ENCODE data around the gene CAMK2B.

CAMK2B gene

GRCh38 chr7:44308596-44309270 is 16.7 kb downstream of the CAMK2B start:
- DNase-seq: no peak

- DNase-seq: no peak
Observed at GRCh38 chr7:44307905-44308595, 17.3 kb downstream of the CAMK2B start.

GRCh38 chr7:44307301-44307900 is 18.0 kb downstream of the CAMK2B start:
- DNase-seq: no peak

- DNase-seq: no peak
Observed at GRCh38 chr7:44306606-44307005, 18.8 kb downstream of the CAMK2B start.

DNA sequence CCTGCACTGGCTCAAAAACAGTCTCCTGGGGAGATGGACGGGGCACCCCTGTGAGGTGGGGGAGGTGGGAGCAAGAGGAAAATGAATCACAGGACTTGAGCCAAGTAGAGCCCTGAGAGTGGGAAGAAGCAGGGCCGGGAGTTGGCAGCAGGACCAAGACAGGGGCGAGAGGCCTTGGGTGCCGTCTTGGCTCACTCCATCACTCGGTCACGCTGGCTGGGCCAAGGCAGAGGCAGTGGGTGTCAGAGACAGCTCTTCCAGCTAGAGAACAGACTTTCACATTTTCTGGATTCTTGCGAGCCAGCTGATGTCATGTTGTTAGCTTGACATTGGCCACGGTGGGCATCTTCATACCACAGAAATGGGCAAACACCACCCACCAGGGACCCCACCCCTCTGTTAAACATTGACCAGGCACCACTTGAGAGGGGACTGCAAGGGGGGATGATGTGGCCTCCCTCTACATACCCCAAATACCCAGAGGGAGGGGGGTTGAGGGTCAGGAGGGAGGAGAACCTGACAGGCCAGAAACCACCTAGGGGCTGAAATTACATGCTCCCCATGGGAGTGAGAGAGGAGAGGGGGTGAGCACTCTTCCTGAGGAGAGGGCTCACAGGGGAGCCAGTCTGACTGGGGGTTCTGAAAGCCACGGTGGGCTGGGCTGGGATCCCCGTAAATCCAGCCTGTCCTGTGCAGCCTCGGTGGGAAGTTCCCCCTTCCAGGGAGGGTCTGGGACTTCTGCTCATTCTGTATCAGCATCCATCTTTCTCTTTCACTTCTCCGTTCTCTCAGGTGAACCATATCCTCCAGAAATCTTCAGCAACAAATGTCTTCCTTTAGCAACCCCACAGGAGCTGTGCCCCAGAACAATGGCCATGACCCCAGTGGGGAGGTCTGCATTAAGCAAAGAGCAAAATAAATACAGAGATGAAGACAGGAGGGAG is 19.6 kb downstream of the CAMK2B start:
- no peak for DNase-seq

GRCh38 chr7:44294325-44295069 is 30.9 kb downstream of the CAMK2B start:
- no peak for DNase-seq

DNA sequence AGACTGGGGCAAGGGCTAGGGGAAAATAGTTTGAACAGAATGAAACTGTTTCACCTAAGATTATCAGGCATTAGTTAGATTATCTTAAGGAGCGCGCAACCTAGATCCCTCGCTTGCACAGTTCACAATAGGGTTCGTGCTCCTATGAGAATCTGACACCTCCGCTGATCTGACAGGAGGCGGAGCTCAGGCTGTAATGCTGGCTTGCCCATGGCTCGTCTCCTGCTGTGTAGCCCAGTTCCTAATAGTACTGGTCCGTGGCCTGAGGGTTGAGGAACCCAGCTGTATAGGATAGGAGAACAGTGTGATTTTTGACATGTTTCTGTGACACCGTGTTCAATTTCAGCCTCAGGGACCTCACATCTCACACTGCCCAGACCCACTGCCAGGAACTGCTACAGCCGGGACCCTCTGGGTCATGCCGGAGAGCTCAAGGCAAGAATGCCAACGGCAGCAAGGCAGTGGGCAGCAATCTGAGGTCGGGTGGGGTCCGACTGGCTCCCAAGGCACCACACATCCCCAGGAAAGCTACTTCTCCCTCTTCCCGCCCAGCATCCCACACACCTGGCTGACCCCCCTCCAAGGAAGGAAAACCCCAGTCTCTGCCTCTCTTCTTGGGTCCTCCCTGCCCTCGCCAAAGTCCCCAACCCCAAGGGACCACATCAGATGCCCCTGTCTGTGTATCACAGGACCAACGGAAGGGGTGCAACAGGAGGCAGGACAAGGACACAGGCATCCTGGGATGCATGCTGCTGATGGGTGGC is 31.7 kb downstream of the CAMK2B start:
- DNase-seq: no peak

GRCh38 chr7:44292876-44293560 is 32.4 kb downstream of the CAMK2B start:
- DNase-seq: no peak

- no peak for DNase-seq
Observed at GRCh38 chr7:44292420-44292817, 33.0 kb downstream of the CAMK2B start.

DNA sequence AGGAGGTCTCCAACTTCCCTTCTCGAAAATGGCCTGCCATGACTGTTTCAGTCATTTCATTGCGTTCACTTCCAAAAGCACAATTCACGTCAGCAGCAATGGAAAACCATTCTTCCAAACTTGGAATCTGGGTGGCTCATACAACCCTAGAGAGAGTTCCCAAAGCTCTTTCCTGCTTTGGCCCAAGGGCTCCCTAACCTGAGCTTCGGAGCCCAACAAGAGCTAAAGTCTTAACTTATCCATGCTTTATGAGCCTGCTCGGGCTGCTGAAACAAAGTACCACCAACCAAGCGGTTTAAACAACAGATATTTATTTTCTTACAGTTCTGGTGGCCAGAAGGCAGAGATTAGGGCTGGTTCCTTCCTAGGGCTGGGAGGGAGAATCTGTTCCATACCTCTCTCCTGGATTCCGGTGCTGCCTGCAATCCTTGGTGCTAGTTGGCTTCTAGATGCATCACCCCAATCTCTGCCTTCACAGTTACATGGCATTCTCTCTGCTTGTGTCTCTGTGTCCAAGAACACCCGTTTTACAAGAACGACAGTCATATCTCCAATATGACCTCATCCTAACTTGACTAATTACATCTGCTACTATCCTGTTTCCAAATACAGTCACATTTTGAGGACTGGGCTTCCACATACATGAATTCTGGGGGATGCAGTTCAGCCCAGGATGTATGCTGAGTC is 33.5 kb downstream of the CAMK2B start:
- no peak for DNase-seq

DNA sequence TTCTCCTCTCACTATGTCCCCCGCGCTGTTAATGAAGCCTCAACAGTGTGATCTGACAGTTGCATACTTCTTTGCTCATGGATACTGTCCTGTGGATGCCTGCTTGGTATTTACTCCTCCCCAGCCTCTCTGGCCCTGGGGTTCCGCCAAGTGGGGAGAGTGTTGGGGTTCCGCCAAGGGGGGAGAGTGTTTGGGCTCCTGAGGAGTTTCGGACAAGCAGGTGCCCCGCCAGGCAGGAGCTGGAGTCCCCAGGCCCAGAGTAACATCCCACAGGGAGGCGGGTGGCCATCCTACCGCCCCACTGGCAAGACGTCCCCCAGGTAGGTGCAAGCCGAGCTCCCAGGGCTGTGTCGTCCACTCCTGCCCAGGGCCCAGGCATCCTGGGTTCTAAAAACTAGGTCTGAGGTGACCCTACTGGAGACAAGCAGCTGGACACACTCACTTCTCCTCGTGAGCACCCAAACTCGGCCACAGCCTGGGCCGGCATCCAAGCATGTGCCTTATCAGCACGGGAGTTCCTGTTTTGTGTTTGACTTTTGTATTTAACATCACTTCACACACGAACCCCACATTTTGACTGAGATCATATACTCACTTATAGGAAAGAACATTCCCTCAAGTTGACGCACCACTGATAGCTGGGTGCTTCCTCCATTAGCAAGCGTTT is 34.2 kb downstream of the CAMK2B start:
- DNase-seq: no peak

DNA sequence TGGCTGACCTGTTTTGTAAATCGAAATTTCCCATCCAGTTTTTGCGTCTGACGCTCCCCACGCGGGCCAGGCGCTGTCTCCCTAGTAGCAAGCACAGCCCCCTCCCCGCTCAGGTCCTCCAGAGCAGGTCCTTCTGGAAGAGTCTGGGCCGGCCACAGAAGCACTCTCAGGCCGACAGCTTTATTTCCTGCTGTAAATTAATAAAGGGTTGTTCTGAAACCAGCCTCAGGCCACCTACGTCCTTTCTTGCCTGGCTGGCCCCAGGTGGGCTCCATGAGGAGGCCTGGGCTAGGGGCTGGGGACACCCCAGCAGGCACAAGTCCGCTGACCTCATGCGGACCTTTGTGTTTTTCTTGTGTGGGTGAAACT is 35.2 kb downstream of the CAMK2B start:
- DNase-seq: no peak

DNA sequence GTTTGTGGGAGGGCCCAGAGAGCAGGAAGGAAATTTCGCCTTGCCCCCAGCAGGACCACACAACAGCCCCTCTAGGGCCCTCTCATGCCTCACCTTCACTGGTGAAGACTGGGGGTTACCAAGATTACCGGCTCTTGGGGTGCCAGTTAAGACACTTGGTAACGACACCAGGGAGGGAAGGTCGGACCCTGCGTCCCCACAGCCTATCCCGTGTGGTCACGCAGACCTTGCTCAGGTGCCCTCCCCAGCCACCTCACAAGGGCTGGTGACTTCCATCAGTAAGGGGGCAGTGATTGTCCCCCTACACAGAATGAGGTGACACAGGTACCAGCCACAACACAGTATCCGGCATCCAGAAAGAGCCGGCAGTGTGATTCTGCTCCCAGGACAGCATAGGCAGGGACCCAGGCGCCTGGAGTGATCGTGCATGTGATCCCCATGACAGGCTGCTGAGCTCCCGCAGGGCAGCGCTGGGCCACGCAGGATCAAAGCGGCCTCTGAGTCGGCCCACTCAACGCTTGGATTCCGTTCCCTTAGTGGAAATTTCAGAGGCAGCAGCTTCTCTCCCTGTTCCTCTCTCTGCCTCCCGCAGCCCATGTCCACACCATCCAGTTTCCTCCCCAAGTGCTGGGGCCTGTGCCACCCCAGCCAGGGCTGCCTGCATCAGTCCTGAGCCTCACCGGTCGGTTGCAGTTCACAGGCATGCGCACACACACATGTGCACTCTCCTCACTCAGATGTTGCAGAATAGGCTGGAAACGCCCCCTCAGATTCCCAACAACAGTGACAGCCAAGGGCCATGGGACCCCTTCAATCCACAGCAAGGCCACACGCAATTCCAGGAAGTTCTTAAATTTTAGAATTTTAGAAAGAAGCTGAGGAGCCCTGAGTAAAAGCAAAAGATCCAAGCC is 35.8 kb downstream of the CAMK2B start:
- DNase-seq: no peak

DNA sequence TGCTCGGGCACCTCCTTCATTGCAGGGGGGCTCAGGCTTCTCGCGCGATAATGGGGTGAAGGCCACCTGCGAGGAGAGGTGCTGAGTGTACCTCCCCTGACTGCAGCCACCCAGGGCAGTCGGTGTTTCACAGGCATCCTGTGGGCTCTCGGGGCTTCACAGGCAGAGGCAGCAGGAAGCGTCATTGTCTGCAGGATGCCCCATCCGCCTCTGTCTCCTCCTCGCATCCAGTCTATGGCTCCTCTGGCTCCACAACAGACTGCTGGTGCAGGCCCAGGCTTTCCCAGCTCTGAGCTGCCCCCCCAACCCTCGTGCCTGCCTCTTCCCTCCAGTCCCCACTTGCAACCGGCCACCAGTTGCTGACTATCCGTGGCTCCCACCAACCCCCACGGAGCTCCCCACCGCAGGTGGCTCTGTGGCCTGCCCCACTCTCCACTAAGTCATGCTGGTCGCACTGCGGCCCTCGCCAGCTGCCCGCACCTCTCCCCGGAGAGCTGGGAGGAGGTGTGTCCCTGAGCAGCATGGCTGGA is 36.5 kb downstream of the CAMK2B start:
- DNase-seq: no peak

DNA sequence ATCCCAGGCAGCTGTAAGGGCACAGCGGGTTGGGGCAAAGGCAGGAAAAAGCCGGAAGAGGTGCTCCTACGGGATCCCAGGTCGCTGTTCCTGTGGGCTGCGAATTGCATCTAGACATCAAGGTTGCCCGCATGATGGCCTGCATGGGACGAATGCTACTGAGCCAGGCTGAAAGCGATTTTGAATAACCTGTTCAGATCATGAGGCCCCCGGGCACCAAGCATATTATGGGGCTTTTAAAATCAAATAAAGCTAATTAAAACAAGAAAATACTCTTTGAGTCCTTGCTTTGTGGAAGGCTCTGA is 37.1 kb downstream of the CAMK2B start:
- no peak for DNase-seq

DNA sequence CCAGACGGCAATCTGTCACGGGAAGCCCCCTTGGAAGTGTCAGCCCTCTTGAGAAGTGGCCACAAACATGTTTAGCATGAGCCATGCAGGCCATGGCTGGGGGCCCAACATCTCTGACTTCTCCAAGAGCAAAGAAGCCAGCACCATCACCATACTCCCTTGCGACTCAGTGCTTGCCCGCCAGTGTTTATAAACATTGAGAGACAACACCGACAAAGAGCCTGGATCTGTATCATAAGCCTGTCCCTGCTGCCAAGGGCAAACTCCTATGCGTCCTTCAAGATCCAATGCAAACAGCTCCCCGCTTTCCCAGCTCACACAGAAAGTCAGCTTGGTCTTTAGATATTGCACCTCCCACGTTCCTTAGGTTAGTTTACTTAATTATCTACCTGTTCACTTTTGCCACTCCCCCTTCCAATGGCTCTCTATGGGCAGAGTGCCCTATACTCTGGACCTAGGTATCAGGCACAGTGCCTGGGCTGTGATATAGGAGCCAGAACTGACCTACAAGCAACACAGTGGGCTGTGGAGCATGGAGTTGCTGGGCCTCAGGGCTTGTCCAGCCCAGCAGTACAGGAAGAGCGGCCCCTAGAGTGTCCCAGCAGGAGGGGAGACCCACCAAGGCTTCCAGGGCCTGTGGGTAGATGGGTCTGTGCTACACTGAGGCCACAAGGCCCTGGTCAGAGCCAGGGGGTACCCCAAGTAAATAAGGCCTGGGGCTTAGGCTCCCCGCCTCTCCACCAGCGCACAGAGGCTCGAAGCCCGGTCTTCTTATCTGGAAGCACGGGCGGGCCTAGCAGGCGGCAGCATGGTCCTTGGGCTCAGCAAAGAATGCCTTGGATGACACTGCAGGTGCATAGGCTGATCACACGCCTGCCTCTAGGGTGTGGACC is 37.7 kb downstream of the CAMK2B start:
- no peak for DNase-seq

DNA sequence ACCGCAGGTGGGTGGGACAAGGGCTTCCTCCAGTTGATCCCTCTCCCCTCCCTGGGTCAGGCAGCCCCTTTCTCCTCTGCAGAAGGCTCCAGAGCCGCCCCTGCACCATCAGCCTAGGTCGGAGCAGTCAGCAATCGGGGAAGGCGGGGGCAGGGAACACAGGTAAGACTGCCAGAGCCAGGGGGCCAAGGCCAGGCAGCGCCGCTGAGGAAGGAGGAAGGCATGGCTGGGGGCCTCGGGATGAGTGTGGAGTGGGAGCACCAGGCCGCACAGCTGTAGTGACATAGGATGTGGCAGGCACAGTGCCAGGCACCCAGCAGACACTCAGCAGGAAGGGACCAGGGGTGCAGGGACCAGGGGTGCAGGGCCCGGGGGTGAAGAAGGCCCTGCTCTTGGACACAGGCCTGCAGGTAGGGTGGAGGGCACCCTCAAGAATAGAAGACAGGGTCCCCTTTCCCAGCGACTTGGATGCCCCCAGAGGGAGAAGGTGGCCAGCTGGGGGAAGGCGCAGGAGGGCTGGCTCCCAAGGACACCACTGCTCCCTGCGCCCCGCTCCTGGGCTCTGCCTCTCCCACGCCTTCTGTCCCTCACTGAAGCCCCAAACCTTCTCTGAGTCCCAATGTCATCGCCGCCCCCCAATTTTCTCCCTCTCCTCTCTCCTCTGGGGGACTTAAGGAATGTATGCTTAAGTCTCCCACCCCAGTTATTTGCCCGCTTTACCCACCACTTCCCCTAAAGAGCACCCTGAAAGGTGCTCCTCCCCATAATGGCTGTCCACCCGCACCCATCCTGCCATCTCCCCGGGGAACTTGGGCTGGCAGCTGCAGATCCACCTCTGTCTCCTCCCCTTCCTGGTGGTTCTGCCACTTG is 38.5 kb downstream of the CAMK2B start:
- no peak for DNase-seq

Data from cortex of kidney (tissue), 1 donor.